GM23248 (cell line): ENCODE measurements around the gene KIF3B. TPM values are rescaled to one million over a fixed set of nuclear protein-coding genes. Genes with fewer than 3 reads are reported as not detected.
"Not testable (repeated sequence)": the region's sequence is repeated elsewhere in the genome, so short reads cannot be mapped to it uniquely, and the experiment has no call there.

Experiments used
- DNase-seq: peaks from one replicate; pipeline ENCODE4 v3.0.0-alpha.2; 2015
- H2AFZ ChIP-seq: fragments of 200-600 bp; sonication (generic); 2 replicates; pipeline ENCODE4 v1.6.1; 2016; ENCODE audit warnings: antibody characterized with exemption
- H3F3A ChIP-seq: fragments of 200-600 bp; sonication (generic); 2 replicates; pipeline ENCODE4 v1.6.1; 2016; ENCODE audit warnings: mild to moderate bottlenecking, antibody characterized with exemption, mixed run types; ENCODE audit not compliant: insufficient read depth
- H3K27ac ChIP-seq: fragments of 200-600 bp; sonication (generic); 2 replicates; pipeline ENCODE4 v1.5.1; 2016; ENCODE audit warnings: mild to moderate bottlenecking
- H3K27me3 ChIP-seq: fragments of 200-600 bp; sonication (generic); replicated peaks from 2 replicates; pipeline ENCODE4 v1.6.1; 2016; ENCODE audit warnings: mild to moderate bottlenecking; ENCODE audit not compliant: insufficient read depth
- H3K36me3 ChIP-seq: fragments of 200-600 bp; sonication (generic); 2 replicates; pipeline ENCODE4 v1.6.1; 2016; ENCODE audit warnings: low read depth, mild to moderate bottlenecking
- H3K4me1 ChIP-seq: fragments of 200-600 bp; sonication (generic); 2 replicates; pipeline ENCODE4 v1.6.1; 2016; ENCODE audit warnings: mild to moderate bottlenecking; ENCODE audit not compliant: insufficient read depth
- H3K4me2 ChIP-seq: fragments of 200-600 bp; sonication (generic); one replicate; pipeline ENCODE4 v1.6.1; 2016; ENCODE audit warnings: mild to moderate bottlenecking; ENCODE audit not compliant: unreplicated experiment
- H3K4me3 ChIP-seq: fragments of 200-600 bp; sonication (generic); 2 replicates; pipeline ENCODE4 v1.5.1; 2016; ENCODE audit warnings: mild to moderate bottlenecking
- H3K79me2 ChIP-seq: fragments of 200-600 bp; sonication (generic); 2 replicates; pipeline ENCODE4 v1.6.1; 2016; ENCODE audit warnings: mild to moderate bottlenecking; ENCODE audit not compliant: insufficient read depth
- H3K9ac ChIP-seq: fragments of 200-600 bp; sonication (generic); 2 replicates; pipeline ENCODE4 v1.6.1; 2016; ENCODE audit warnings: mild to moderate bottlenecking
- H3K9me2 ChIP-seq: fragments of 200-600 bp; sonication (generic); 2 replicates; pipeline ENCODE4 v1.6.1; 2016; ENCODE audit warnings: mixed run types, mild to moderate bottlenecking, moderate library complexity; ENCODE audit not compliant: insufficient read depth
- H3K9me3 ChIP-seq: fragments of 200-600 bp; sonication (generic); one replicate; pipeline ENCODE4 v1.6.1; 2017; ENCODE audit warnings: low read depth
- H4K20me1 ChIP-seq: fragments of 200-600 bp; sonication (generic); 2 replicates; pipeline ENCODE4 v1.6.0; 2016; ENCODE audit not compliant: insufficient read depth
- EZH2 ChIP-seq: fragments of 200-600 bp; sonication (generic); IDR thresholded peaks from 2 replicates; pipeline ENCODE4 v1.6.1; 2018; ENCODE audit warnings: antibody characterized with exemption, mild to moderate bottlenecking; ENCODE audit not compliant: insufficient read depth, poor library complexity, severe bottlenecking
- EZH2phosphoT487 ChIP-seq: fragments of 200-600 bp; sonication (generic); IDR thresholded peaks from 2 replicates; pipeline ENCODE4 v1.6.1; 2018; ENCODE audit warnings: antibody characterized with exemption, moderate library complexity, mild to moderate bottlenecking, low read depth; ENCODE audit not compliant: insufficient read depth
- WGBS, 2 experiments: methylation state at CpG; one replicate each; pipeline ENCODE4 v1.1.6; 2015 to 2017; ENCODE audit warnings: low lambda C conversion rate in 2 of 2, low coverage in 1 of 2; ENCODE audit errors: missing lambda C conversion rate in 2 of 2; 5-methylcytosine and 5-hydroxymethylcytosine counted together
- in situ Hi-C: fragments of 300-500 bp; cut with MboI; formaldehyde crosslinking; loops from 2 replicates; pipeline ENCODE4 v1.15.0; 2020
- microRNA counts: library from miRNA; unstranded; fragments of <30 nt; microRNA quantifications from one replicate; lab custom pipeline; 2016
- polyA plus RNA-seq: library from polyadenylated mRNA; unstranded; fragments of >200 nt; fragmentation: Nextera tagmentation; extraction: Ambion mirVana; gene quantifications from 2 replicates; pipeline ENCODE4 v1.2.1, GENCODE V29; 2016
- total RNA-seq: library from RNA; depleted of rRNA; stranded (reverse); fragments of >200 nt; shearing (Covaris generic); gene quantifications from 2 replicates; pipeline ENCODE4 v1.2.3, GENCODE V29; 2014; rRNA removed

Gene KIF3B
- total and polyA plus RNA-seq, 2 experiments from 2014 or later = 8.8 to 28.3 TPM

GRCh38 chr20:32382102-32382950 lies 104.9 kb downstream of the KIF3B start:
- Histone ChIP-seq H3K36me3 (no peaks in the 10 kb centered on the region), H3K27ac (no peak overlapping the region), H3K27me3 (no peaks in the 10 kb centered on the region), H3K79me2 (peaks cover 100% of the 10 kb centered on the region), H3K4me3 (no peak overlapping the region), H3F3A (peaks cover 18% of the 10 kb centered on the region), H3K4me2 (no peak overlapping the region), H3K9me3 (no peaks in the 10 kb centered on the region), H3K4me1 (peaks cover 25% of the 10 kb centered on the region), H2AFZ (no peak overlapping the region), H4K20me1 (peaks cover 7% of the 10 kb centered on the region; the same call in 1 of the 2 replicates), H3K9me2 (no peaks in the 10 kb centered on the region), H3K9ac (no peak overlapping the region)
- DNase-seq = no peak
- 79 to 80% methylated on average over 11 of the region's 11 CpGs for WGBS, 2 experiments
- in situ Hi-C loops = no loop called here
- TF ChIP-seq EZH2 = no peak
- TF ChIP-seq EZH2phosphoT487 = no peak

- H3K36me3 ChIP-seq, H3K9me3 ChIP-seq, H4K20me1 ChIP-seq, in situ Hi-C loops, H3K9me2 ChIP-seq, H2AFZ ChIP-seq, H3K27ac ChIP-seq, DNase-seq, H3K4me3 ChIP-seq, H3K9ac ChIP-seq, H3K27me3 ChIP-seq, H3K4me2 ChIP-seq: not testable (repeated sequence)
- Histone ChIP-seq H3K4me1 (peaks cover 25% of the 10 kb centered on the region), H3K79me2 (peaks cover 100% of the 10 kb centered on the region), H3F3A (peaks cover 18% of the 10 kb centered on the region)
- WGBS, 2 experiments = 93 to 95% methylated on average over 9 of the region's 9 CpGs
Measured at GRCh38 chr20:32383441-32383840, 106.0 kb downstream of the KIF3B start.

MicroRNA genes within 50 kb of the gene (microRNA counts, 767-probe panel; counts per million panel counts)
- microRNA hsa-miR-1825 (lab: Ali Mortazavi, UCI) = 447 counts per million, percentile 86 among the panel's probes with 10 or more counts

Other genes with a start within 250 kb of the KIF3B start
- not detected in 2 replicates for gene HCK, start 225.4 kb upstream of the KIF3B start, total RNA-seq
- gene HCK, start 225.4 kb upstream of the KIF3B start, polyA plus RNA-seq = not detected in 2 replicates
- gene TM9SF4, start 167.9 kb upstream of the KIF3B start, total RNA-seq = 40.3 and 41.3 TPM in 2 replicates
- gene TM9SF4, start 167.9 kb upstream of the KIF3B start, polyA plus RNA-seq = 35.2 and 38.6 TPM in 2 replicates
- 2.1 and 4.2 TPM in 2 replicates for gene PLAGL2, start 69.9 kb upstream of the KIF3B start, total RNA-seq
- 3.7 and 4.1 TPM in 2 replicates for gene PLAGL2, start 69.9 kb upstream of the KIF3B start, polyA plus RNA-seq
- 54.1 and 78.4 TPM in 2 replicates for gene POFUT1, start 69.8 kb upstream of the KIF3B start, total RNA-seq
- gene POFUT1, start 69.8 kb upstream of the KIF3B start, polyA plus RNA-seq = 32.5 and 35.4 TPM in 2 replicates
- gene ASXL1, start 80.7 kb downstream of the KIF3B start, total RNA-seq = 38.8 and 39.9 TPM in 2 replicates
- gene ASXL1, start 80.7 kb downstream of the KIF3B start, polyA plus RNA-seq = 13.8 and 18.7 TPM in 2 replicates